ENCODE results near the gene RBM38.

DNA sequence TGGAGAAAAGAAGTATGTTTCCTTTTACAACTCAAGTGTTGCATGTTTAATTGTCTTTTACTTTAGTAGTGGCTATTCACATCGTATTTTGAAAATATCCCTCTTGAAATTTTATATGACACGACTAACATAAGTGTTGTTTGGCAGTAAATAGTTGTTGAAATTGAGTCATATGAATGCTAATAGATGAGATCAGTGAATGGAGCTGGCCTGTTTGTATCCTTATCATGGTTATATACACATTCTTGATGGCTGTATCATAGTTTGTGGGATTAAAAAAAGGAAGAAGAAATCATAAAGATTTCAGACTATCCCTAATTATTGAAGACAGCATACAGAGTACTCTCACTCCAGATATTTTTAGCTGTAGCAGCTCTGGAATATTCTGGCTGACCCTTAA lies 48.4 kb upstream of the RBM38 start:
- TF ChIP-seq MBD1 (CRISPR knock-in tag; IDR thresholded peaks at IDR 0.05) (no peak), TFE3 (CRISPR knock-in tag; IDR thresholded peaks at IDR 0.05) (no peak), ZNF239 (CRISPR knock-in tag; IDR thresholded peaks at IDR 0.05) (no peak), ELF4 (CRISPR knock-in tag; IDR thresholded peaks at IDR 0.05) (no peak), TRIM28 (IDR thresholded peaks at IDR 0.05) (no peak), CTCF (IDR thresholded peaks at IDR 0.05 in 2 of 3, conservative IDR thresholded peaks at IDR 0.05 in 1 of 3; ENCODE audit: insufficient read depth in 2 of 3, low read depth in 1 of 3, low read length in 3 of 3) (no peak), SMC3 (conservative IDR thresholded peaks at IDR 0.05; ENCODE audit: insufficient read depth, low read depth, low read length) (no peak), ZBTB5 (IDR thresholded peaks at IDR 0.05) (no peak), ZBTB40 (IDR thresholded peaks at IDR 0.05) (no peak), ZBTB40 (CRISPR knock-in tag; IDR thresholded peaks at IDR 0.05) (no peak), MTA3 (IDR thresholded peaks at IDR 0.05; ENCODE audit: borderline replicate concordance) (no peak)
- TF ChIP-seq, protein P1, sequence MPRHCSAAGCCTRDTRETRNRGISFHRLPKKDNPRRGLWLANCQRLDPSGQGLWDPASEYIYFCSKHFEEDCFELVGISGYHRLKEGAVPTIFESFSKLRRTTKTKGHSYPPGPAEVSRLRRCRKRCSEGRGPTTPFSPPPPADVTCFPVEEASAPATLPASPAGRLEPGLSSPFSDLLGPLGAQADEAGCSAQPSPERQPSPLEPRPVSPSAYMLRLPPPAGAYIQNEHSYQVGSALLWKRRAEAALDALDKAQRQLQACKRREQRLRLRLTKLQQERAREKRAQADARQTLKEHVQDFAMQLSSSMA (CRISPR knock-in tag; IDR thresholded peaks at IDR 0.05), result no peak
- TF ChIP-seq, protein P2, sequence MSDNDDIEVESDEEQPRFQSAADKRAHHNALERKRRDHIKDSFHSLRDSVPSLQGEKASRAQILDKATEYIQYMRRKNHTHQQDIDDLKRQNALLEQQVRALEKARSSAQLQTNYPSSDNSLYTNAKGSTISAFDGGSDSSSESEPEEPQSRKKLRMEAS (CRISPR knock-in tag; IDR thresholded peaks at IDR 0.05), result no peak
